HepG2 (cell line): ENCODE results near the gene ZNF276. TPM values are rescaled to one million over a fixed set of nuclear protein-coding genes. Genes with fewer than 3 reads are reported as not detected.

Source experiments
- GATAD1 ChIP-seq: IDR thresholded peaks from 2 replicates; pipeline ENCODE4 v1.6.1; 2016; ENCODE audit warnings: missing genetic modification reagents, missing compliant biosample characterization
- KLF11 ChIP-seq: IDR thresholded peaks from 2 replicates; pipeline ENCODE4 v1.6.1; 2016; ENCODE audit warnings: missing compliant biosample characterization
- MAX ChIP-seq: IDR thresholded peaks from 2 replicates; pipeline ENCODE4 v1.6.1; 2012; ENCODE audit warnings: inconsistent platforms
- NPAS2 ChIP-seq: sonication (generic); formaldehyde crosslinking; IDR thresholded peaks from 2 replicates; pipeline ENCODE4 v1.8.0; 2022; ENCODE audit warnings: mild to moderate bottlenecking, missing genetic modification reagents, borderline replicate concordance
- PBX2 ChIP-seq: IDR thresholded peaks from 2 replicates; pipeline ENCODE4 v1.6.1; 2016; ENCODE audit warnings: control low read depth
- SMARCC2 ChIP-seq: fragments of 450-650 bp; IDR thresholded peaks from 2 replicates; pipeline ENCODE4 v1.6.1; 2017; ENCODE audit warnings: antibody characterized with exemption, mild to moderate bottlenecking
- SUZ12 ChIP-seq: fragments of 150-350 bp; IDR thresholded peaks from 2 replicates; pipeline ENCODE4 v1.6.1; 2014; ENCODE audit warnings: low read depth, low read length
- TBL1XR1 ChIP-seq: fragments of 150-350 bp; IDR thresholded peaks from 2 replicates; pipeline ENCODE4 v1.6.1; 2014; ENCODE audit warnings: borderline replicate concordance, low read length; ENCODE audit not compliant: partially characterized antibody
- YY1 ChIP-seq: IDR thresholded peaks from 2 replicates; pipeline ENCODE4 v1.6.1; 2011; ENCODE audit warnings: low read length, low read depth, moderate library complexity, mild to moderate bottlenecking; ENCODE audit not compliant: insufficient read depth, insufficient replicate concordance
- ZKSCAN8 ChIP-seq: IDR thresholded peaks from 2 replicates; pipeline ENCODE4 v1.6.1; 2016; ENCODE audit warnings: borderline replicate concordance, missing genetic modification reagents, missing compliant biosample characterization
- ZNF335 ChIP-seq: sonication (generic); formaldehyde crosslinking; IDR thresholded peaks from 2 replicates; pipeline ENCODE4 v1.4.0; 2020; ENCODE audit warnings: missing genetic modification reagents
- ZNF777 ChIP-seq: sonication (generic); formaldehyde crosslinking; IDR thresholded peaks from 2 replicates; pipeline ENCODE4 v1.4.0; 2020; ENCODE audit warnings: missing genetic modification reagents
- ZNF816 ChIP-seq: sonication (generic); formaldehyde crosslinking; IDR thresholded peaks from 2 replicates; pipeline ENCODE4 v1.8.0; 2022; ENCODE audit warnings: missing genetic modification reagents, mild to moderate bottlenecking, borderline replicate concordance
- polyA plus RNA-seq, 8 experiments: library from polyadenylated mRNA; depleted of rRNA in 3 of 8; stranded (reverse) in 7 of 8; unstranded in 1 of 8; fragments of >200 nt; fragmentation: Illumina TruSeq in 4 of 8; extraction: Trizol in 4 of 8; gene quantifications; 2 replicates each; pipeline versions ENCODE4 v1.2.1 to v1.2.3, GENCODE V29; 2011 to 2016; ENCODE audit warnings: low read depth in 4 of 8, missing spikeins in 1 of 8, mixed read lengths in 1 of 8; ENCODE audit not compliant: insufficient read depth in 1 of 8
- total RNA-seq, 5 experiments: library from RNA; depleted of rRNA; stranded (reverse); fragments of >200 nt; fragmentation: Illumina TruSeq; extraction: Trizol; gene quantifications; 2 replicates each; pipeline ENCODE4 v1.2.3, GENCODE V29; 2016; ENCODE audit warnings: low read depth in 1 of 5
- TF ChIP-seq, protein P1 (sequence below): sonication (generic); formaldehyde crosslinking; IDR thresholded peaks from 2 replicates; pipeline ENCODE4 v1.5.0; 2020; ENCODE audit warnings: mild to moderate bottlenecking, missing genetic modification reagents, borderline replicate concordance
- TF ChIP-seq, protein P2 (sequence below): sonication (generic); formaldehyde crosslinking; IDR thresholded peaks from 2 replicates; pipeline ENCODE4 v1.8.0; 2022; ENCODE audit warnings: mild to moderate bottlenecking, missing genetic modification reagents
- TF ChIP-seq, protein P3 (sequence below): sonication (generic); formaldehyde crosslinking; conservative IDR thresholded peaks from 2 replicates; pipeline ENCODE4 v1.8.0; 2022; ENCODE audit warnings: low read depth, missing genetic modification reagents
- TF ChIP-seq, protein P4 (sequence below): sonication (generic); formaldehyde crosslinking; IDR thresholded peaks from 2 replicates; pipeline ENCODE4 v1.4.0; 2020; ENCODE audit warnings: missing genetic modification reagents, borderline replicate concordance

ZNF276 gene
- total and polyA plus RNA-seq, 2 of the 13 experiments (the other 11 are each of a cell fraction or from before 2014, with no cell fraction given) = 17.7 to 18.0 TPM

DNA sequence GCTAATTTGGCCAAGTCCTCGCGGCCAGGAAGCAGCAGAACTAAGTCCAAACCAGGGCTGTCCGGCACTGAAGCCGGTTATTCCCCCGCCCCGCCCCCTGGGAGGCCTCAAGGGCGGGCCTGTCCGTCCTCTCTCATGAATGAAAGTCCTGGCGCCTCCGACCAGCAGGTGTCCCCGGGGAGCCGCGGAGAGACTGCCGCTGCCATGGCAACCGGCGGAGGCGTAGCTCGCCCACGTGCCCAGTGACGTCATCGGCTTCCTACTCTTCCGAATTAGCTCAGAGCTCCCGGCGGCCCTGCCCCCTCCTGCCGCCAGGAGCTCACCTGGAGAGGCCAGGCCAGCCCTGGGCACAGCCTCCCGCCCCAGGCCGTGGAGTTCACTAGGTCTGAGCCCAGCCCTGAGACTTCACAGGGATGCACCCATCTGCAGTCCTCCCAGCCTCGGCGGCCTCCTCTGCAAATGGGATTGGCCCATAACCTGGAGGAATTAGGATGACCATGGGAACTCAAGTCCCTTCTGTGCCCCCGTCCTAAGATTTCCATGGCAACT lies 21.2 kb upstream of the ZNF276 start (continued):
- TF ChIP-seq ZNF816 (CRISPR knock-in tag) = no peak; the same call in 1 of the 2 replicates
- peak; percentile 42; the same call in 1 of the 2 replicates for TF ChIP-seq ZNF335 (CRISPR knock-in tag)
- 0 out of 2 replicates have a peak, but pooled peaks have one; percentile 12 for TF ChIP-seq ZKSCAN8 (CRISPR knock-in tag)
- TF ChIP-seq SUZ12 = no peak
- TF ChIP-seq, protein P1, sequence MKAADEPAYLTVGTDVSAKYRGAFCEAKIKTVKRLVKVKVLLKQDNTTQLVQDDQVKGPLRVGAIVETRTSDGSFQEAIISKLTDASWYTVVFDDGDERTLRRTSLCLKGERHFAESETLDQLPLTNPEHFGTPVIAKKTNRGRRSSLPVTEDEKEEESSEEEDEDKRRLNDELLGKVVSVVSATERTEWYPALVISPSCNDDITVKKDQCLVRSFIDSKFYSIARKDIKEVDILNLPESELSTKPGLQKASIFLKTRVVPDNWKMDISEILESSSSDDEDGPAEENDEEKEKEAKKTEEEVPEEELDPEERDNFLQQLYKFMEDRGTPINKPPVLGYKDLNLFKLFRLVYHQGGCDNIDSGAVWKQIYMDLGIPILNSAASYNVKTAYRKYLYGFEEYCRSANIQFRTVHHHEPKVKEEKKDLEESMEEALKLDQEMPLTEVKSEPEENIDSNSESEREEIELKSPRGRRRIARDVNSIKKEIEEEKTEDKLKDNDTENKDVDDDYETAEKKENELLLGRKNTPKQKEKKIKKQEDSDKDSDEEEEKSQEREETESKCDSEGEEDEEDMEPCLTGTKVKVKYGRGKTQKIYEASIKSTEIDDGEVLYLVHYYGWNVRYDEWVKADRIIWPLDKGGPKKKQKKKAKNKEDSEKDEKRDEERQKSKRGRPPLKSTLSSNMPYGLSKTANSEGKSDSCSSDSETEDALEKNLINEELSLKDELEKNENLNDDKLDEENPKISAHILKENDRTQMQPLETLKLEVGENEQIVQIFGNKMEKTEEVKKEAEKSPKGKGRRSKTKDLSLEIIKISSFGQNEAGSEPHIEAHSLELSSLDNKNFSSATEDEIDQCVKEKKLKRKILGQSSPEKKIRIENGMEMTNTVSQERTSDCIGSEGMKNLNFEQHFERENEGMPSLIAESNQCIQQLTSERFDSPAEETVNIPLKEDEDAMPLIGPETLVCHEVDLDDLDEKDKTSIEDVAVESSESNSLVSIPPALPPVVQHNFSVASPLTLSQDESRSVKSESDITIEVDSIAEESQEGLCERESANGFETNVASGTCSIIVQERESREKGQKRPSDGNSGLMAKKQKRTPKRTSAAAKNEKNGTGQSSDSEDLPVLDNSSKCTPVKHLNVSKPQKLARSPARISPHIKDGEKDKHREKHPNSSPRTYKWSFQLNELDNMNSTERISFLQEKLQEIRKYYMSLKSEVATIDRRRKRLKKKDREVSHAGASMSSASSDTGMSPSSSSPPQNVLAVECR = peak; percentile 92
- TF ChIP-seq, protein P2, sequence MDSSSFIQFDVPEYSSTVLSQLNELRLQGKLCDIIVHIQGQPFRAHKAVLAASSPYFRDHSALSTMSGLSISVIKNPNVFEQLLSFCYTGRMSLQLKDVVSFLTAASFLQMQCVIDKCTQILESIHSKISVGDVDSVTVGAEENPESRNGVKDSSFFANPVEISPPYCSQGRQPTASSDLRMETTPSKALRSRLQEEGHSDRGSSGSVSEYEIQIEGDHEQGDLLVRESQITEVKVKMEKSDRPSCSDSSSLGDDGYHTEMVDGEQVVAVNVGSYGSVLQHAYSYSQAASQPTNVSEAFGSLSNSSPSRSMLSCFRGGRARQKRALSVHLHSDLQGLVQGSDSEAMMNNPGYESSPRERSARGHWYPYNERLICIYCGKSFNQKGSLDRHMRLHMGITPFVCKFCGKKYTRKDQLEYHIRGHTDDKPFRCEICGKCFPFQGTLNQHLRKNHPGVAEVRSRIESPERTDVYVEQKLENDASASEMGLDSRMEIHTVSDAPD (CRISPR knock-in tag) = peak; percentile 76; the same call in 1 of the 2 replicates
- TF ChIP-seq, protein P3, sequence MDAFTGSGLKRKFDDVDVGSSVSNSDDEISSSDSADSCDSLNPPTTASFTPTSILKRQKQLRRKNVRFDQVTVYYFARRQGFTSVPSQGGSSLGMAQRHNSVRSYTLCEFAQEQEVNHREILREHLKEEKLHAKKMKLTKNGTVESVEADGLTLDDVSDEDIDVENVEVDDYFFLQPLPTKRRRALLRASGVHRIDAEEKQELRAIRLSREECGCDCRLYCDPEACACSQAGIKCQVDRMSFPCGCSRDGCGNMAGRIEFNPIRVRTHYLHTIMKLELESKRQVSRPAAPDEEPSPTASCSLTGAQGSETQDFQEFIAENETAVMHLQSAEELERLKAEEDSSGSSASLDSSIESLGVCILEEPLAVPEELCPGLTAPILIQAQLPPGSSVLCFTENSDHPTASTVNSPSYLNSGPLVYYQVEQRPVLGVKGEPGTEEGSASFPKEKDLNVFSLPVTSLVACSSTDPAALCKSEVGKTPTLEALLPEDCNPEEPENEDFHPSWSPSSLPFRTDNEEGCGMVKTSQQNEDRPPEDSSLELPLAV (CRISPR knock-in tag) = no peak
- TF ChIP-seq, protein P4, sequence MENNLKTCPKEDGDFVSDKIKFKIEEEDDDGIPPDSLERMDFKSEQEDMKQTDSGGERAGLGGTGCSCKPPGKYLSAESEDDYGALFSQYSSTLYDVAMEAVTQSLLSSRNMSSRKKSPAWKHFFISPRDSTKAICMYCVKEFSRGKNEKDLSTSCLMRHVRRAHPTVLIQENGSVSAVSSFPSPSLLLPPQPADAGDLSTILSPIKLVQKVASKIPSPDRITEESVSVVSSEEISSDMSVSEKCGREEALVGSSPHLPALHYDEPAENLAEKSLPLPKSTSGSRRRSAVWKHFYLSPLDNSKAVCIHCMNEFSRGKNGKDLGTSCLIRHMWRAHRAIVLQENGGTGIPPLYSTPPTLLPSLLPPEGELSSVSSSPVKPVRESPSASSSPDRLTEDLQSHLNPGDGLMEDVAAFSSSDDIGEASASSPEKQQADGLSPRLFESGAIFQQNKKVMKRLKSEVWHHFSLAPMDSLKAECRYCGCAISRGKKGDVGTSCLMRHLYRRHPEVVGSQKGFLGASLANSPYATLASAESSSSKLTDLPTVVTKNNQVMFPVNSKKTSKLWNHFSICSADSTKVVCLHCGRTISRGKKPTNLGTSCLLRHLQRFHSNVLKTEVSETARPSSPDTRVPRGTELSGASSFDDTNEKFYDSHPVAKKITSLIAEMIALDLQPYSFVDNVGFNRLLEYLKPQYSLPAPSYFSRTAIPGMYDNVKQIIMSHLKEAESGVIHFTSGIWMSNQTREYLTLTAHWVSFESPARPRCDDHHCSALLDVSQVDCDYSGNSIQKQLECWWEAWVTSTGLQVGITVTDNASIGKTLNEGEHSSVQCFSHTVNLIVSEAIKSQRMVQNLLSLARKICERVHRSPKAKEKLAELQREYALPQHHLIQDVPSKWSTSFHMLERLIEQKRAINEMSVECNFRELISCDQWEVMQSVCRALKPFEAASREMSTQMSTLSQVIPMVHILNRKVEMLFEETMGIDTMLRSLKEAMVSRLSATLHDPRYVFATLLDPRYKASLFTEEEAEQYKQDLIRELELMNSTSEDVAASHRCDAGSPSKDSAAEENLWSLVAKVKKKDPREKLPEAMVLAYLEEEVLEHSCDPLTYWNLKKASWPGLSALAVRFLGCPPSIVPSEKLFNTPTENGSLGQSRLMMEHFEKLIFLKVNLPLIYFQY (CRISPR knock-in tag) = peak; percentile 79; the same call in 1 of the 2 replicates
- TF ChIP-seq GATAD1 (CRISPR knock-in tag) = peak; percentile 72
- TF ChIP-seq PBX2 (CRISPR knock-in tag) = peak; percentile 11; the same call in 1 of the 2 replicates
- TF ChIP-seq MAX = peak; percentile 92
- TF ChIP-seq KLF11 (CRISPR knock-in tag) = peak; percentile 73
- no peak for TF ChIP-seq SMARCC2
- TF ChIP-seq TBL1XR1 = peak; percentile 92
- no peak for TF ChIP-seq NPAS2 (CRISPR knock-in tag)
- no peak for TF ChIP-seq ZNF777 (CRISPR knock-in tag)
- TF ChIP-seq YY1 = peak; percentile 77
